Psoas muscle (tissue), 8 donors: Measurements from ENCODE around the gene ABCC12. TPM values are rescaled to one million over a fixed set of nuclear protein-coding genes. Genes with fewer than 3 reads are reported as not detected.
"Not testable (repeated sequence)": the region's sequence is repeated elsewhere in the genome, so short reads cannot be mapped to it uniquely, and the experiment has no call there.

Experiments
- ATAC-seq, 4 donors: fragments of 200-7000 bp; cut with Tn5 transposase; one replicate each; pipeline ENCODE4 v1.9.1; 2020; ENCODE audit warnings: moderate library complexity in 3 of 4, mild to moderate bottlenecking in 2 of 4
- DNase-seq, 2 donors: peaks; one replicate each; pipeline ENCODE4 v3.0.0-alpha.2; 2020
- H3K27ac ChIP-seq: fragments of 200-600 bp; one replicate; pipeline ENCODE4 v1.8.0; 2022
- H3K27me3 ChIP-seq, 3 donors: fragments of 200-600 bp in 1 of 3; one replicate each; pipeline versions ENCODE4 v1.6.1 to v1.8.0; 2013 to 2022; ENCODE audit warnings: low read length in 2 of 3, mild to moderate bottlenecking in 2 of 3, moderate library complexity in 1 of 3; ENCODE audit not compliant: insufficient read depth in 3 of 3
- H3K36me3 ChIP-seq, 2 donors: fragments of 200-600 bp in 1 of 2; one replicate each; pipeline versions ENCODE4 v1.6.1 to v1.8.0; 2013 to 2022; ENCODE audit warnings: low read depth in 1 of 2, mild to moderate bottlenecking in 1 of 2, moderate library complexity in 1 of 2; ENCODE audit not compliant: insufficient read depth in 1 of 2
- H3K4me1 ChIP-seq: fragments of 200-600 bp; one replicate; pipeline ENCODE4 v1.8.0; 2022
- H3K4me3 ChIP-seq: fragments of 200-600 bp; one replicate; pipeline ENCODE4 v1.8.0; 2022; ENCODE audit warnings: mild to moderate bottlenecking
- H3K9me3 ChIP-seq: fragments of 200-600 bp; one replicate; pipeline ENCODE4 v1.8.0; 2022
- CTCF ChIP-seq: fragments of 200-600 bp; IDR thresholded peaks from one replicate; pipeline ENCODE4 v1.8.0; 2022; ENCODE audit warnings: antibody characterized with exemption
- WGBS, 3 donors: extraction: QIAGEN DNeasy Blood & Tissue Kit; methylation state at CpG; one replicate each; pipeline versions ENCODE4 v1.1.6 to v1.1.7; 2013; 5-methylcytosine and 5-hydroxymethylcytosine counted together
- intact Hi-C, 2 donors: fragments of 100-400 bp; cut with DNase I; formaldehyde crosslinking; loops; one replicate each; pipeline versions ENCODE4 v1.11.0 to v1.14.2; 2022
- polyA plus RNA-seq, 3 donors: library from polyadenylated mRNA; stranded (reverse); fragments of 200-250 nt; gene quantifications; one replicate each; pipeline ENCODE4 v1.2.3, GENCODE V29; 2013
- total RNA-seq, 4 donors: library from RNA; stranded (reverse); fragmentation: NEBNext Ultra II Directional in 2 of 4; extraction: Animal tissue kit (Norgen Biotek cat#: 25700) in 2 of 4; gene quantifications; one replicate each; pipeline versions ENCODE4 v1.2.1 to v1.2.4, GENCODE V29; 2021 to 2023
- donor health status: healthy with polysubstance abuse.
- donor health status: DM: no; HTN: no; CAD: no; lungs with moderate emphysema.
- donor health status: Bipolar disorder and iron deficiency.
- donor health status: healthy.
- donor health status: DM: yes; HTN: yes; CAD: no.
- donor health status: DM: no; HTN: no; CAD: no.
- donor health status: DM: no; HTN: no; CAD: no.
- donor health status: DM: yes; HTN: yes; CAD: no.

Gene ABCC12
- total and polyA plus RNA-seq, 7 donors, result 0.07 to 0.94 (median 0.34) TPM

- no peak overlapping the region for H3K27ac ChIP-seq
- no peak for DNase-seq
- H3K27me3 ChIP-seq, result peaks cover 0 to 4% (median 0%) of the 10 kb centered on the region in 3 donors
- WGBS, 3 donors, result 79 to 85% (median 80%) methylated on average over 4 of the region's 4 CpGs
- H3K4me3 ChIP-seq, result no peak overlapping the region
- H3K36me3 ChIP-seq, result no peaks in the 10 kb centered on the region
- TF ChIP-seq CTCF, result no peak
- H3K9me3 ChIP-seq, result no peaks in the 10 kb centered on the region
- ATAC-seq, result no peak
- no peaks in the 10 kb centered on the region for H3K4me1 ChIP-seq
- intact Hi-C loops, result no loop called here
Observed at GRCh38 chr16:48187779-48188178, 32.0 kb upstream of the ABCC12 start.

GRCh38 chr16:48184681-48185080, 28.9 kb upstream of the ABCC12 start:
- intact Hi-C loops, result no loop called here
- TF ChIP-seq CTCF, result no peak
- 77 to 82% (median 81%) methylated on average over 6 of the region's 6 CpGs for WGBS, 3 donors
- DNase-seq (no peak), ATAC-seq (no peak)
- Histone ChIP-seq H3K9me3 (no peaks in the 10 kb centered on the region), H3K4me1 (no peaks in the 10 kb centered on the region), H3K27me3 (peaks cover 0 to 4% (median 0%) of the 10 kb centered on the region in 3 donors), H3K4me3 (no peak overlapping the region), H3K27ac (no peak overlapping the region), H3K36me3 (no peaks in the 10 kb centered on the region)

GRCh38 chr16:48182979-48183537, 27.3 kb upstream of the ABCC12 start:
- H3K36me3 ChIP-seq, result no peaks in the 10 kb centered on the region
- no peaks in the 10 kb centered on the region for H3K9me3 ChIP-seq
- 80 to 82% (median 80%) methylated on average over 8 of the region's 8 CpGs for WGBS, 3 donors
- TF ChIP-seq CTCF, result no peak
- no peak overlapping the region for H3K27ac ChIP-seq
- H3K4me3 ChIP-seq, result no peak overlapping the region
- ATAC-seq (no peak), DNase-seq (no peak)
- intact Hi-C loops, result no loop called here
- H3K27me3 ChIP-seq, result peaks cover 0 to 4% (median 0%) of the 10 kb centered on the region in 3 donors
- H3K4me1 ChIP-seq, result no peaks in the 10 kb centered on the region

- H3K27me3 ChIP-seq, H3K9me3 ChIP-seq, H3K4me1 ChIP-seq, H3K4me3 ChIP-seq, H3K27ac ChIP-seq, intact Hi-C loops, H3K36me3 ChIP-seq, DNase-seq, ATAC-seq: not testable (repeated sequence)
- WGBS, 3 donors, result 41 to 50% (median 47%) methylated on average over 14 of the region's 14 CpGs
Observed at GRCh38 chr16:48181746-48182520, 26.1 kb upstream of the ABCC12 start.

- 85 to 86% (median 86%) methylated on average over 9 of the region's 9 CpGs for WGBS, 3 donors
- Histone ChIP-seq H3K27ac (no peak overlapping the region), H3K36me3 (no peaks in the 10 kb centered on the region), H3K4me3 (no peak overlapping the region), H3K27me3 (peaks cover 0 to 4% (median 0%) of the 10 kb centered on the region in 3 donors), H3K9me3 (no peaks in the 10 kb centered on the region), H3K4me1 (no peaks in the 10 kb centered on the region)
- DNase-seq (no peak), ATAC-seq (no peak)
- intact Hi-C loops, result no loop called here
- TF ChIP-seq CTCF, result no peak
Observed at GRCh38 chr16:48180868-48181480, 25.2 kb upstream of the ABCC12 start.
